ENCODE data around the gene XYLB. TPM values are rescaled to one million over a fixed set of nuclear protein-coding genes. Genes with fewer than 3 reads are reported as not detected.

Gene XYLB
- total and polyA plus RNA-seq, 2 of the 13 experiments (the other 11 are each of a cell fraction or from before 2014, with no cell fraction given), result 25.9 to 30.0 TPM

GRCh38 chr3:38311941-38312340, 34.6 kb upstream of the XYLB start:
- POLR2A ChIA-PET, result no interaction called here
- intact Hi-C loops (cut with micrococcal nuclease; ENCODE audit: unreplicated experiment), result no loop called here

More at GRCh38 chr3:38311941-38312340, 34.6 kb upstream of the XYLB start:
- peaks cover 12 to 76% of the 10 kb centered on the region in 2 experiments for H3K27me3 ChIP-seq (ENCODE audit: control insufficient read depth in 1 of 2, insufficient read depth in 2 of 2, low read length in 2 of 2)
- CTCF ChIA-PET (ENCODE audit: low intra/inter-chr PET ratio, low total read pairs), result no interaction called here
- DNase-seq (ENCODE audit: low spot score) (no peak), FAIRE-seq (no peak), ATAC-seq (no peak)
- H3K9me3 ChIP-seq (ENCODE audit: low read length), result no peaks in the 10 kb centered on the region
- BruUV-seq (replicated peaks), result no TSS peak
- in situ Hi-C loops (cut with HindIII; ENCODE audit: extremely low pct_ligation_motif_present, low pct_unique_long_range_greater_than_20kb), result no loop called here
- no peak overlapping the region for H3K9ac ChIP-seq (ENCODE audit: insufficient read depth, low read depth, low read length)
- no peaks in the 10 kb centered on the region for H3K4me1 ChIP-seq (ENCODE audit: insufficient read depth, low read length)
- no peak overlapping the region for H3K4me3 ChIP-seq (replicated peaks in 1 of 3; ENCODE audit: insufficient read depth in 1 of 3, low read depth in 2 of 3, low read length in 3 of 3)
- no peaks in the 10 kb centered on the region for H3K79me2 ChIP-seq (ENCODE audit: insufficient read depth, low read length)
- no peak overlapping the region for H3K27ac ChIP-seq (ENCODE audit: extremely low read length, insufficient read depth, low read length)
- H2AFZ ChIP-seq (ENCODE audit: low read length), result no peak overlapping the region
- no peaks in the 10 kb centered on the region for H4K20me1 ChIP-seq (ENCODE audit: insufficient read depth, low read length)
- no peak overlapping the region for H3K4me2 ChIP-seq (ENCODE audit: low read depth, low read length)
- no peaks in the 10 kb centered on the region for H3K36me3 ChIP-seq (replicated peaks in 1 of 2; ENCODE audit: control insufficient read depth in 1 of 2, insufficient read depth in 2 of 2, low read length in 2 of 2)
- TF ChIP-seq ZNF83 (CRISPR knock-in tag; IDR thresholded peaks at IDR 0.05; ENCODE audit: borderline replicate concordance), result no peak
- TF ChIP-seq HOXD1 (CRISPR knock-in tag; IDR thresholded peaks at IDR 0.05), result no peak
- TF ChIP-seq KDM1A (CRISPR knock-in tag; IDR thresholded peaks at IDR 0.05), result no peak
- TF ChIP-seq NR3C1 (CRISPR knock-in tag; IDR thresholded peaks at IDR 0.05), result no peak
- TF ChIP-seq LBX2 (CRISPR knock-in tag; IDR thresholded peaks at IDR 0.05; ENCODE audit: borderline replicate concordance), result no peak
- no peak for TF ChIP-seq DDIT3 (CRISPR knock-in tag; IDR thresholded peaks at IDR 0.05)
- no peak for TF ChIP-seq FOXO1 (CRISPR knock-in tag; IDR thresholded peaks at IDR 0.05)
- TF ChIP-seq ZNF564 (CRISPR knock-in tag; IDR thresholded peaks at IDR 0.05), result no peak
- no peak for TF ChIP-seq ZNF644 (CRISPR knock-in tag; IDR thresholded peaks at IDR 0.05; ENCODE audit: low read depth)
- TF ChIP-seq RELA (CRISPR knock-in tag; IDR thresholded peaks at IDR 0.05), result no peak
- no peak for TF ChIP-seq PHF21A (CRISPR knock-in tag; IDR thresholded peaks at IDR 0.05)
- no peak for TF ChIP-seq LCORL (IDR thresholded peaks at IDR 0.05)
- no peak for TF ChIP-seq LCORL (CRISPR knock-in tag; IDR thresholded peaks at IDR 0.05)
- TF ChIP-seq ZNF580 (CRISPR knock-in tag; IDR thresholded peaks at IDR 0.05; ENCODE audit: borderline replicate concordance, low read depth), result no peak
- no peak for TF ChIP-seq ATF7 (IDR thresholded peaks at IDR 0.05)
- no peak for TF ChIP-seq ATF7 (CRISPR knock-in tag; IDR thresholded peaks at IDR 0.05)
- TF ChIP-seq KLF12 (CRISPR knock-in tag; IDR thresholded peaks at IDR 0.05; ENCODE audit: borderline replicate concordance), result no peak
- no peak for TF ChIP-seq NFYC (CRISPR knock-in tag; IDR thresholded peaks at IDR 0.05)
- no peak for TF ChIP-seq ZMYM2 (CRISPR knock-in tag; IDR thresholded peaks at IDR 0.05)
- TF ChIP-seq GTF3A (CRISPR knock-in tag; conservative IDR thresholded peaks at IDR 0.05), result no peak
- no peak for TF ChIP-seq GATAD2A (CRISPR knock-in tag; IDR thresholded peaks at IDR 0.05)
- WGBS (ENCODE audit: low lambda C conversion rate), result 4% methylated on average over 2 of the region's 2 CpGs

Measured in HepG2 (cell line).